WTC11 (cell line): ENCODE measurements around the gene MAP1B. TPM values are rescaled to one million over a fixed set of nuclear protein-coding genes. Genes with fewer than 3 reads are reported as not detected.

Experiments used
- ATAC-seq: fragments of 200-7000 bp; cut with Tn5 transposase; 2 replicates; pipeline ENCODE4 v1.10.0; 2021; ENCODE audit warnings: mild to moderate bottlenecking, moderate library complexity
- CTCF ChIA-PET: fragments of 300-600 bp; sonication (Branson Sonifier 250); formaldehyde crosslinking; loops from one replicate; lab custom pipeline; 2021; ENCODE audit warnings: antibody characterized with exemption; lab: Charles Lee
- POLR2A ChIA-PET: fragments of 350-600 bp; sonication (Branson Sonifier 250); formaldehyde crosslinking; loops from one replicate; lab custom pipeline; 2021; ENCODE audit warnings: antibody characterized with exemption; lab: Charles Lee
- DNase-seq: peaks from one replicate; pipeline ENCODE4 v3.0.0; 2021; ENCODE audit warnings: low spot score
- H3K27ac Mint-ChIP-seq: 2 replicates; pipeline ENCODE4 v1.8.0; 2021; ENCODE audit warnings: mixed read lengths
- H3K27me3 Mint-ChIP-seq: 2 replicates; pipeline ENCODE4 v1.8.0; 2021; ENCODE audit warnings: low read depth, mild to moderate bottlenecking, moderate library complexity, mixed read lengths
- H3K36me3 Mint-ChIP-seq: 2 replicates; pipeline ENCODE4 v1.8.0; 2021; ENCODE audit warnings: mixed read lengths
- H3K4me1 Mint-ChIP-seq: 2 replicates; pipeline ENCODE4 v1.8.0; 2022; ENCODE audit warnings: mixed read lengths
- H3K4me3 Mint-ChIP-seq: 2 replicates; pipeline ENCODE4 v1.8.0; 2021; ENCODE audit warnings: mild to moderate bottlenecking, moderate library complexity, mixed read lengths
- H3K9me3 Mint-ChIP-seq: 2 replicates; pipeline ENCODE4 v1.8.0; 2021; ENCODE audit warnings: mixed read lengths
- EMX1 ChIP-seq: fragments of 250-450 bp; sonication (Bioruptor Pico); IDR thresholded peaks from 2 replicates; pipeline ENCODE4 v1.8.0; 2021; ENCODE audit warnings: mild to moderate bottlenecking
- FOXK1 ChIP-seq: sonication (generic); formaldehyde crosslinking; IDR thresholded peaks from 2 replicates; pipeline ENCODE4 v1.8.0; 2022; ENCODE audit warnings: mild to moderate bottlenecking, moderate library complexity, missing genetic modification reagents
- GRHL2 ChIP-seq: fragments of 250-450 bp; sonication (Bioruptor Pico); IDR thresholded peaks from 2 replicates; pipeline ENCODE4 v1.8.0; 2022; ENCODE audit warnings: mild to moderate bottlenecking, moderate library complexity; ENCODE audit not compliant: insufficient replicate concordance, severe bottlenecking
- IRF2 ChIP-seq: sonication (generic); formaldehyde crosslinking; IDR thresholded peaks from 2 replicates; pipeline ENCODE4 v1.8.0; 2022; ENCODE audit warnings: low read depth, missing genetic modification reagents, borderline replicate concordance
- JAZF1 ChIP-seq: fragments of 250-450 bp; sonication (Bioruptor Pico); IDR thresholded peaks from 2 replicates; pipeline ENCODE4 v1.9.0; 2021; ENCODE audit warnings: moderate library complexity, mild to moderate bottlenecking, inconsistent platforms
- MXD4 ChIP-seq: fragments of 250-450 bp; sonication (Bioruptor Pico); IDR thresholded peaks from 2 replicates; pipeline ENCODE4 v1.8.0; 2021; ENCODE audit warnings: mild to moderate bottlenecking, moderate library complexity, borderline replicate concordance
- RORB ChIP-seq: fragments of 250-450 bp; sonication (Bioruptor Pico); IDR thresholded peaks from 2 replicates; pipeline ENCODE4 v1.9.0; 2021; ENCODE audit warnings: mild to moderate bottlenecking
- SMAD3 ChIP-seq: sonication (generic); formaldehyde crosslinking; IDR thresholded peaks from 2 replicates; pipeline ENCODE4 v1.8.0; 2022; ENCODE audit warnings: missing genetic modification reagents, mild to moderate bottlenecking, borderline replicate concordance
- ZBTB21 ChIP-seq: sonication (generic); formaldehyde crosslinking; IDR thresholded peaks from 2 replicates; pipeline ENCODE4 v1.8.1; 2023; ENCODE audit warnings: mild to moderate bottlenecking, missing genetic modification reagents, borderline replicate concordance
- ZNF232 ChIP-seq: sonication (generic); formaldehyde crosslinking; IDR thresholded peaks from 2 replicates; pipeline ENCODE4 v1.8.0; 2022; ENCODE audit warnings: mild to moderate bottlenecking, missing genetic modification reagents
- ZNF396 ChIP-seq: fragments of 250-450 bp; sonication (Bioruptor Pico); IDR thresholded peaks from 2 replicates; pipeline ENCODE4 v1.8.0; 2021; ENCODE audit warnings: mild to moderate bottlenecking, moderate library complexity, borderline replicate concordance
- ZNF416 ChIP-seq: fragments of 250-450 bp; sonication (Bioruptor Pico); IDR thresholded peaks from 2 replicates; pipeline ENCODE4 v1.9.0; 2021; ENCODE audit warnings: mild to moderate bottlenecking, inconsistent platforms
- ZNF671 ChIP-seq: fragments of 250-450 bp; sonication (Bioruptor Pico); IDR thresholded peaks from 2 replicates; pipeline ENCODE4 v1.8.0; 2021; ENCODE audit warnings: mild to moderate bottlenecking
- total RNA-seq: library from RNA; stranded (reverse); gene quantifications from 3 replicates; pipeline ENCODE4 v1.2.3, GENCODE V29; 2021
- TF ChIP-seq, protein P1 (sequence below): sonication (generic); formaldehyde crosslinking; IDR thresholded peaks from 2 replicates; pipeline ENCODE4 v1.8.0; 2023; ENCODE audit warnings: missing genetic modification reagents, mild to moderate bottlenecking, borderline replicate concordance
- TF ChIP-seq, protein P2 (sequence below): sonication (generic); formaldehyde crosslinking; IDR thresholded peaks from 2 replicates; pipeline ENCODE4 v1.8.1; 2022; ENCODE audit warnings: low read depth, missing genetic modification reagents, borderline replicate concordance
- TF ChIP-seq, protein P3 (sequence below): sonication (generic); formaldehyde crosslinking; IDR thresholded peaks from 2 replicates; pipeline ENCODE4 v1.8.1; 2022; ENCODE audit warnings: missing genetic modification reagents, borderline replicate concordance
- TF ChIP-seq, protein P4 (sequence below): sonication (generic); formaldehyde crosslinking; IDR thresholded peaks from 2 replicates; pipeline ENCODE4 v1.8.1; 2023; ENCODE audit warnings: mild to moderate bottlenecking, moderate library complexity, missing genetic modification reagents
- TF ChIP-seq, protein P5 (sequence below): fragments of 250-450 bp; sonication (Bioruptor Pico); IDR thresholded peaks from 2 replicates; pipeline ENCODE4 v1.9.0; 2021; ENCODE audit warnings: mild to moderate bottlenecking
- TF ChIP-seq, protein P6 (sequence below): fragments of 250-450 bp; sonication (Bioruptor Pico); IDR thresholded peaks from 2 replicates; pipeline ENCODE4 v2.1.2; 2022; ENCODE audit warnings: mild to moderate bottlenecking, moderate library complexity

Gene MAP1B
- total RNA-seq, 1 experiment from 2014 or later, result 95.0 TPM

DNA sequence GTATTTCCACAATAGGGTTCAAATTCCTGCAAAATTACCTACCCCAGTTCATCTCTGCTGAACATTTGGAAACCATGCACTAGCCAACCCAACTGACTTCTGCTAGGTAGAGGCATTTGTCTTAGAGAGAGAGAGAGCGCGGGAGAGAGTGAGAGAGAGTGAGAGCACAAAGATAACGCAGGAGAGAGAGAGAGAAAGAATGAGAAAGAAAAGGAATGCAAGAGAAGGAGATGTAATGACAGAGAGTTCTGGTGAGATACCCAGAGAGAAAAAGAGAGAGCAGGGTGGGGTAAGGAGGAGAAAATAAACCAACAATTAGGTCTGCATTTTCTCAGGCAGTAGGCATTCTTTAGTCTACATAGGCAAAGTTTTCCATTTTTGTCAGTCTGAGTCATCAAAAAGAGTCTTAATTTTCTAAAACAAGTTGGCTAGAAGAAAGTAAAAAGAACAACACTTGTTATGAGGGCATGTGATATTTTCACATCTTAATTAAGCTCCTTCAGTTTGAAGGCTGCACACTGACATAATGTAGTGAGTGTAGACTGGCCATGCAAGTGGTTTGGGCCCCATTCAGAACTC lies 98.2 kb downstream of the MAP1B start (continued):
- TF ChIP-seq, protein P1, sequence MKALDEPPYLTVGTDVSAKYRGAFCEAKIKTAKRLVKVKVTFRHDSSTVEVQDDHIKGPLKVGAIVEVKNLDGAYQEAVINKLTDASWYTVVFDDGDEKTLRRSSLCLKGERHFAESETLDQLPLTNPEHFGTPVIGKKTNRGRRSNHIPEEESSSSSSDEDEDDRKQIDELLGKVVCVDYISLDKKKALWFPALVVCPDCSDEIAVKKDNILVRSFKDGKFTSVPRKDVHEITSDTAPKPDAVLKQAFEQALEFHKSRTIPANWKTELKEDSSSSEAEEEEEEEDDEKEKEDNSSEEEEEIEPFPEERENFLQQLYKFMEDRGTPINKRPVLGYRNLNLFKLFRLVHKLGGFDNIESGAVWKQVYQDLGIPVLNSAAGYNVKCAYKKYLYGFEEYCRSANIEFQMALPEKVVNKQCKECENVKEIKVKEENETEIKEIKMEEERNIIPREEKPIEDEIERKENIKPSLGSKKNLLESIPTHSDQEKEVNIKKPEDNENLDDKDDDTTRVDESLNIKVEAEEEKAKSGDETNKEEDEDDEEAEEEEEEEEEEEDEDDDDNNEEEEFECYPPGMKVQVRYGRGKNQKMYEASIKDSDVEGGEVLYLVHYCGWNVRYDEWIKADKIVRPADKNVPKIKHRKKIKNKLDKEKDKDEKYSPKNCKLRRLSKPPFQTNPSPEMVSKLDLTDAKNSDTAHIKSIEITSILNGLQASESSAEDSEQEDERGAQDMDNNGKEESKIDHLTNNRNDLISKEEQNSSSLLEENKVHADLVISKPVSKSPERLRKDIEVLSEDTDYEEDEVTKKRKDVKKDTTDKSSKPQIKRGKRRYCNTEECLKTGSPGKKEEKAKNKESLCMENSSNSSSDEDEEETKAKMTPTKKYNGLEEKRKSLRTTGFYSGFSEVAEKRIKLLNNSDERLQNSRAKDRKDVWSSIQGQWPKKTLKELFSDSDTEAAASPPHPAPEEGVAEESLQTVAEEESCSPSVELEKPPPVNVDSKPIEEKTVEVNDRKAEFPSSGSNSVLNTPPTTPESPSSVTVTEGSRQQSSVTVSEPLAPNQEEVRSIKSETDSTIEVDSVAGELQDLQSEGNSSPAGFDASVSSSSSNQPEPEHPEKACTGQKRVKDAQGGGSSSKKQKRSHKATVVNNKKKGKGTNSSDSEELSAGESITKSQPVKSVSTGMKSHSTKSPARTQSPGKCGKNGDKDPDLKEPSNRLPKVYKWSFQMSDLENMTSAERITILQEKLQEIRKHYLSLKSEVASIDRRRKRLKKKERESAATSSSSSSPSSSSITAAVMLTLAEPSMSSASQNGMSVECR (CRISPR knock-in tag), result no peak
- TF ChIP-seq, protein P2, sequence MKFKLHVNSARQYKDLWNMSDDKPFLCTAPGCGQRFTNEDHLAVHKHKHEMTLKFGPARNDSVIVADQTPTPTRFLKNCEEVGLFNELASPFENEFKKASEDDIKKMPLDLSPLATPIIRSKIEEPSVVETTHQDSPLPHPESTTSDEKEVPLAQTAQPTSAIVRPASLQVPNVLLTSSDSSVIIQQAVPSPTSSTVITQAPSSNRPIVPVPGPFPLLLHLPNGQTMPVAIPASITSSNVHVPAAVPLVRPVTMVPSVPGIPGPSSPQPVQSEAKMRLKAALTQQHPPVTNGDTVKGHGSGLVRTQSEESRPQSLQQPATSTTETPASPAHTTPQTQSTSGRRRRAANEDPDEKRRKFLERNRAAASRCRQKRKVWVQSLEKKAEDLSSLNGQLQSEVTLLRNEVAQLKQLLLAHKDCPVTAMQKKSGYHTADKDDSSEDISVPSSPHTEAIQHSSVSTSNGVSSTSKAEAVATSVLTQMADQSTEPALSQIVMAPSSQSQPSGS, result no peak
- TF ChIP-seq IRF2 (no peak), ZNF232 (no peak), RORB (no peak), MXD4 (CRISPR knock-in tag) (no peak), JAZF1 (no peak)

DNA sequence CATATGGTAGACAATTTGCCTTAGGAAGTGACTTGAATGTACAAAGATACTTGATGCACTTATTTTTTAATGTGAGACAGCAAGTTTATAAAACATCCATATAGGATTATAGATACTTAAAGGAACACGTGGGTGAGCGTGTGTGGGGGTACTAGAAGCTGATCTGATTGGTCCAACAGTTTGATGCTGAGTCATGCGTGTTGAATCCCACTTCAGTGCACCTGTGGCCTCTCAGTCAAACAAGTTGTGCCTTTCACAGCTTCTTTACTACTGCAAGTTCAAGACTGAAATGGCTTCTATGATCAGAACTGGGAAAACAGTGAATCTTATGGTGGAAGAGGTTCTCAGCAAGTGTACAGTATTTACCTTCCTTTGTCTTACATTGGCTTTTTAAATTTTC lies 98.9 kb downstream of the MAP1B start:
- TF ChIP-seq ZNF416 (CRISPR knock-in tag) (no peak), FOXK1 (CRISPR knock-in tag) (no peak), ZNF671 (CRISPR knock-in tag) (no peak), EMX1 (CRISPR knock-in tag) (no peak)
- TF ChIP-seq, protein P3, sequence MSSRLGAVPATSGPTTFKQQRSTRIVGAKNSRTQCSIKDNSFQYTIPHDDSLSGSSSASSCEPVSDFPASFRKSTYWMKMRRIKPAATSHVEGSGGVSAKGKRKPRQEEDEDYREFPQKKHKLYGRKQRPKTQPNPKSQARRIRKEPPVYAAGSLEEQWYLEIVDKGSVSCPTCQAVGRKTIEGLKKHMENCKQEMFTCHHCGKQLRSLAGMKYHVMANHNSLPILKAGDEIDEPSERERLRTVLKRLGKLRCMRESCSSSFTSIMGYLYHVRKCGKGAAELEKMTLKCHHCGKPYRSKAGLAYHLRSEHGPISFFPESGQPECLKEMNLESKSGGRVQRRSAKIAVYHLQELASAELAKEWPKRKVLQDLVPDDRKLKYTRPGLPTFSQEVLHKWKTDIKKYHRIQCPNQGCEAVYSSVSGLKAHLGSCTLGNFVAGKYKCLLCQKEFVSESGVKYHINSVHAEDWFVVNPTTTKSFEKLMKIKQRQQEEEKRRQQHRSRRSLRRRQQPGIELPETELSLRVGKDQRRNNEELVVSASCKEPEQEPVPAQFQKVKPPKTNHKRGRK (CRISPR knock-in tag), result no peak
- TF ChIP-seq, protein P4, sequence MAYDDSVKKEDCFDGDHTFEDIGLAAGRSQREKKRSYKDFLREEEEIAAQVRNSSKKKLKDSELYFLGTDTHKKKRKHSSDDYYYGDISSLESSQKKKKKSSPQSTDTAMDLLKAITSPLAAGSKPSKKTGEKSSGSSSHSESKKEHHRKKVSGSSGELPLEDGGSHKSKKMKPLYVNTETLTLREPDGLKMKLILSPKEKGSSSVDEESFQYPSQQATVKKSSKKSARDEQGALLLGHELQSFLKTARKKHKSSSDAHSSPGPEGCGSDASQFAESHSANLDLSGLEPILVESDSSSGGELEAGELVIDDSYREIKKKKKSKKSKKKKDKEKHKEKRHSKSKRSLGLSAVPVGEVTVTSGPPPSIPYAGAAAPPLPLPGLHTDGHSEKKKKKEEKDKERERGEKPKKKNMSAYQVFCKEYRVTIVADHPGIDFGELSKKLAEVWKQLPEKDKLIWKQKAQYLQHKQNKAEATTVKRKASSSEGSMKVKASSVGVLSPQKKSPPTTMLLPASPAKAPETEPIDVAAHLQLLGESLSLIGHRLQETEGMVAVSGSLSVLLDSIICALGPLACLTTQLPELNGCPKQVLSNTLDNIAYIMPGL, result no peak
- TF ChIP-seq, protein P5, sequence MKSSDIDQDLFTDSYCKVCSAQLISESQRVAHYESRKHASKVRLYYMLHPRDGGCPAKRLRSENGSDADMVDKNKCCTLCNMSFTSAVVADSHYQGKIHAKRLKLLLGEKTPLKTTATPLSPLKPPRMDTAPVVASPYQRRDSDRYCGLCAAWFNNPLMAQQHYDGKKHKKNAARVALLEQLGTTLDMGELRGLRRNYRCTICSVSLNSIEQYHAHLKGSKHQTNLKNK (CRISPR knock-in tag), result no peak
- no peak overlapping the region for H3K27ac Mint-ChIP-seq
- POLR2A ChIA-PET, result no interaction called here

DNA sequence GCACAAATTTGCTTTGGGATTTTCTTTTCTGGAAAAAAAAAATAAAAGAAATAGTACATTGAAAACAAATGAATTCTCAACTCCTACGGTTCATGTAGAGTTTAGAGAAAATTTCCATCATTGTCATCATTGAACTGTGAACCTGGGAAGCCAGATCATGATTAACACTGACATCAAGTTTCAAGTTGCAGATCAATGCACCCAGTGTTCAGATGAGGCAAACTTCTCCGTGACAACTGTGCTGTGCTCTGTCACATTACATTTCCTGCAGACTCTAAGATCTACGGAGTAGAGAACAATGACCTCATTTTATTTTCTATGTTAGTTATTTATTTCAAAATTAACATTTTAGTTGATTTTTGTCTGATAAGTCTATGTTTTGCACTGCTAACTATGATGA lies 99.7 kb downstream of the MAP1B start:
- H3K9me3 Mint-ChIP-seq, result no peaks in the 10 kb centered on the region
- CTCF ChIA-PET, result no interaction called here
- H3K36me3 Mint-ChIP-seq, result peaks cover 37% of the 10 kb centered on the region
- ATAC-seq (no peak), DNase-seq (no peak)
- no peak for TF ChIP-seq GRHL2 (CRISPR knock-in tag)
- TF ChIP-seq, protein P6, sequence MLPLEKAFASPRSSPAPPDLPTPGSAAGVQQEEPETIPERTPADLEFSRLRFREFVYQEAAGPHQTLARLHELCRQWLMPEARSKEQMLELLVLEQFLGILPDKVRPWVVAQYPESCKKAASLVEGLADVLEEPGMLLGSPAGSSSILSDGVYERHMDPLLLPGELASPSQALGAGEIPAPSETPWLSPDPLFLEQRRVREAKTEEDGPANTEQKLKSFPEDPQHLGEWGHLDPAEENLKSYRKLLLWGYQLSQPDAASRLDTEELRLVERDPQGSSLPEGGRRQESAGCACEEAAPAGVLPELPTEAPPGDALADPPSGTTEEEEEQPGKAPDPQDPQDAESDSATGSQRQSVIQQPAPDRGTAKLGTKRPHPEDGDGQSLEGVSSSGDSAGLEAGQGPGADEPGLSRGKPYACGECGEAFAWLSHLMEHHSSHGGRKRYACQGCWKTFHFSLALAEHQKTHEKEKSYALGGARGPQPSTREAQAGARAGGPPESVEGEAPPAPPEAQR (CRISPR knock-in tag), result no peak
- no peak for TF ChIP-seq SMAD3 (CRISPR knock-in tag)
- no peak for TF ChIP-seq ZBTB21
- TF ChIP-seq ZNF396 (CRISPR knock-in tag), result no peak
- H3K27ac Mint-ChIP-seq, result no peak overlapping the region
- H3K4me3 Mint-ChIP-seq, result no peak overlapping the region
- H3K27me3 Mint-ChIP-seq, result peaks cover 4% of the 10 kb centered on the region; the same call in 1 of the 2 replicates
- POLR2A ChIA-PET, result no interaction called here
- H3K4me1 Mint-ChIP-seq, result peaks cover 41% of the 10 kb centered on the region

More for the DNA sequence above, 98.9 kb downstream of the MAP1B start:
- Mint-ChIP-seq H3K36me3 (peaks cover 37% of the 10 kb centered on the region), H3K4me1 (peaks cover 46% of the 10 kb centered on the region), H3K27me3 (no peaks in the 10 kb centered on the region), H3K9me3 (no peaks in the 10 kb centered on the region), H3K4me3 (no peak overlapping the region)
- DNase-seq (no peak), ATAC-seq (no peak)
- CTCF ChIA-PET, result no interaction called here
